ENCODE results near the gene SERPINC1. TPM values are rescaled to one million over a fixed set of nuclear protein-coding genes. Genes with fewer than 3 reads are reported as not detected.
"Not testable (repeated sequence)": the region's sequence is repeated elsewhere in the genome, so short reads cannot be mapped to it uniquely, and the experiment has no call there.

Gene SERPINC1
- not detected for total RNA-seq

- 100% methylated on average over 2 of the region's 3 CpGs; no CpG with 5 or more reads in 1 of the 2 donors for WGBS, 2 donors (ENCODE audit: low coverage in 1 of 2)
- H3K4me1 ChIP-seq: no peaks in the 10 kb centered on the region
- H3K4me3 ChIP-seq: no peak within 1 kb of the TSS
- ATAC-seq: no peak
- no peak within 1 kb of the TSS for H3K27ac ChIP-seq
- no peak for TF ChIP-seq POLR2A (IDR thresholded peaks at IDR 0.05)
- no peak for TF ChIP-seq EP300 (IDR thresholded peaks at IDR 0.05)
- no peak for TF ChIP-seq POLR2AphosphoS5 (IDR thresholded peaks at IDR 0.05)
- TF ChIP-seq CTCF (IDR thresholded peaks at IDR 0.05): no peak
- H3K27me3 ChIP-seq: no peaks in the 10 kb centered on the region
- H3K9me3 ChIP-seq: no peaks in the 10 kb centered on the region
- H3K36me3 ChIP-seq: no peaks in the 10 kb centered on the region
These were observed at the start of gene SERPINC1 for GRCh38 chr1:173917149-173917548. Gene SERPINC1 (minus strand): TSS chr1:173917327. CDS start chr1:173917259, 68 bp downstream.

- ATAC-seq, H3K27me3 ChIP-seq, H3K4me3 ChIP-seq, H3K27ac ChIP-seq, H3K4me1 ChIP-seq, H3K9me3 ChIP-seq: not testable (repeated sequence)
- 100% methylated on average over 2 to 4 of the region's 5 CpGs for WGBS, 2 donors (ENCODE audit: low coverage in 1 of 2)
- H3K36me3 ChIP-seq: peaks cover 3 to 99% of the 10 kb centered on the region in 2 donors
These were observed 48.8 kb upstream of the SERPINC1 start for GRCh38 chr1:173965896-173966295.

GRCh38 chr1:173963477-173963876 lies 46.4 kb upstream of the SERPINC1 start:
- WGBS, 2 donors (ENCODE audit: low coverage in 1 of 2): 94 to 100% methylated on average over 1 of the region's 1 CpG
- no peak for ATAC-seq

GRCh38 chr1:173960625-173961024 lies 43.5 kb upstream of the SERPINC1 start:
- H3K27me3 ChIP-seq: no peaks in the 10 kb centered on the region
- no peaks in the 10 kb centered on the region for H3K4me1 ChIP-seq
- no peak overlapping the region for H3K4me3 ChIP-seq
- 69 to 86% methylated on average over 5 of the region's 5 CpGs for WGBS, 2 donors (ENCODE audit: low coverage in 1 of 2)
- no peak overlapping the region for H3K27ac ChIP-seq
- H3K36me3 ChIP-seq: peaks cover 8 to 98% of the 10 kb centered on the region in 2 donors
- H3K9me3 ChIP-seq: no peaks in the 10 kb centered on the region
- TF ChIP-seq EP300 (IDR thresholded peaks at IDR 0.05) (no peak), POLR2AphosphoS5 (IDR thresholded peaks at IDR 0.05) (no peak), CTCF (IDR thresholded peaks at IDR 0.05) (no peak), POLR2A (IDR thresholded peaks at IDR 0.05) (no peak)
- no peak for ATAC-seq

More at GRCh38 chr1:173963477-173963876, 46.4 kb upstream of the SERPINC1 start:
- no peak for TF ChIP-seq CTCF (IDR thresholded peaks at IDR 0.05)
- no peak for TF ChIP-seq POLR2AphosphoS5 (IDR thresholded peaks at IDR 0.05)
- TF ChIP-seq EP300 (IDR thresholded peaks at IDR 0.05): no peak
- no peak for TF ChIP-seq POLR2A (IDR thresholded peaks at IDR 0.05)
- Histone ChIP-seq H3K27me3 (no peaks in the 10 kb centered on the region), H3K9me3 (no peaks in the 10 kb centered on the region), H3K4me1 (no peaks in the 10 kb centered on the region), H3K36me3 (peaks cover 8 to 99% of the 10 kb centered on the region in 2 donors), H3K27ac (no peak overlapping the region), H3K4me3 (no peak overlapping the region)

- Histone ChIP-seq H3K36me3 (peaks cover 0 to 95% of the 10 kb centered on the region in 2 donors), H3K9me3 (no peaks in the 10 kb centered on the region), H3K4me3 (no peak overlapping the region), H3K27ac (no peak overlapping the region), H3K27me3 (no peaks in the 10 kb centered on the region), H3K4me1 (no peaks in the 10 kb centered on the region)
- ATAC-seq: no peak
- TF ChIP-seq POLR2A (IDR thresholded peaks at IDR 0.05): no peak
- no peak for TF ChIP-seq CTCF (IDR thresholded peaks at IDR 0.05)
- TF ChIP-seq POLR2AphosphoS5 (IDR thresholded peaks at IDR 0.05): no peak
- TF ChIP-seq EP300 (IDR thresholded peaks at IDR 0.05): no peak
These were observed 37.1 kb upstream of the SERPINC1 start for GRCh38 chr1:173954179-173954578.
